T-helper 1 cell treated with Interleukin-12 subunit alpha and Interleukin-12 subunit beta and Interleukin-4 antibody, amounts not matched to agents 30 μg/mL and 1 μg/mL, for 36 hours (primary cell): Measurements from ENCODE around the gene VIM.

ENCODE experiments used
- H3K27ac Mint-ChIP-seq: one replicate; pipeline ENCODE4 v1.8.0; 2021; ENCODE audit warnings: mild to moderate bottlenecking, mixed read lengths
- H3K27me3 Mint-ChIP-seq: one replicate; pipeline ENCODE4 v1.8.0; 2021; ENCODE audit warnings: low read depth, mixed read lengths
- H3K36me3 Mint-ChIP-seq: one replicate; pipeline ENCODE4 v1.8.0; 2021; ENCODE audit warnings: low read depth, mixed read lengths
- H3K4me1 Mint-ChIP-seq: one replicate; pipeline ENCODE4 v1.8.0; 2021; ENCODE audit warnings: low read depth, mixed read lengths
- H3K4me3 Mint-ChIP-seq: one replicate; pipeline ENCODE4 v1.8.0; 2021; ENCODE audit warnings: mild to moderate bottlenecking, moderate library complexity, mixed read lengths
- H3K9me3 Mint-ChIP-seq: one replicate; pipeline ENCODE4 v1.8.0; 2021; ENCODE audit warnings: mixed read lengths

Gene VIM

DNA sequence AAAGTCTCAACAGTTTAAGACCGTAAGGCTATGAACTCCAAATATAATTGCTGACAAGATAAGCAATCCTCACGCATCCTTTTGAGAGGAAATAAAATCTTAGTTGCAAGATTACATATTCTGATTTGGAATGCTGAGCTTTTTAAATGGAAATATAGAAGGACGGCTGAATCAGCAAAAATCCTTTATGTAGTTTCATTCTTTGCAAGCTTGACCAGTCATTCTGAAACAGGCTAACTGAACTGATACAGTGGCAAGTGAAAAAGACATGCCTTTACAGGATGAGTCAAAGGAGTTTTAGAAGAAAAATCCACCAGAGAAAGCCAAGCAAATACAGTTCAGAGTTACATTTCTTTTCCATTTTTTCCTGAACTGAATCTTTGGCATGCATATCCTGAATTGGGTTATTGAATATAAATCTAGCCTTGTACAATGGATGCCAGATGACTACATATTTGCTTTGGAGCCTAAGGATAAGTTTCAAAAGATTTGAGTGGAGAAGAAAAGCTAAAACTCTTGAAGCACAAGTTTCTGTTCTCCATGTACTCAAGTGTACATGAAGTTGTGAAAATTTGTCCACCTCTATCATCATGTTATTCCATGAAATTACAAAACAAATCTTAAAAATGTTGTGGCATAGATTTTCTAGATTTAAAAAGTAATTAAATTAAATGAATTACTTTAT lies 4.4 kb downstream of the VIM start:
- H3K9me3 Mint-ChIP-seq: no peaks in the 10 kb centered on the region
- H3K27me3 Mint-ChIP-seq: no peaks in the 10 kb centered on the region
- peak overlapping the region; percentile 31 for H3K27ac Mint-ChIP-seq
- H3K4me3 Mint-ChIP-seq: peak overlapping the region; percentile 92
- H3K36me3 Mint-ChIP-seq: peaks cover 68% of the 10 kb centered on the region
- H3K4me1 Mint-ChIP-seq: peaks cover 46% of the 10 kb centered on the region

DNA sequence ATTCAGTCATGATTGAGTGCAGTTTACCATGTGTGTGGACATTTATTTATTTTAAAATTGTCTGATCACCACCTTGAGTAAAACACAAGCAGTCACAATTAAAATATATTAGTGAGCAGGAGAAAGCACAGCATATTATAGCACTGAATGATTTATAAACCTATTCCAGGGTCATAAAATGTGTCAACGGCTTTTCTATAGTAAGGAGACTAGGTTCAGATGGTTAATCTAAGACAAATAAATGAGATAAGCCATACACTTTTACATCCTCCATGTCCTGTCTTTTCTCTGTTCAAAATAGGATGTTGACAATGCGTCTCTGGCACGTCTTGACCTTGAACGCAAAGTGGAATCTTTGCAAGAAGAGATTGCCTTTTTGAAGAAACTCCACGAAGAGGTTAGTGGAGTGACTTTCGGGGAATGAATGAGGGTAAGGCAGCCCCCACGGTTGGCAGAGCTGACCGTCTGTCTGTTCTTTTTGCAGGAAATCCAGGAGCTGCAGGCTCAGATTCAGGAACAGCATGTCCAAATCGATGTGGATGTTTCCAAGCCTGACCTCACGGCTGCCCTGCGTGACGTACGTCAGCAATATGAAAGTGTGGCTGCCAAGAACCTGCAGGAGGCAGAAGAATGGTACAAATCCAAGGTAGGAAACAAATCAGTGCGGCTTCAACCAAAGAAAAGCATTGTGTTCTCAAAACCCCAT lies 5.4 kb downstream of the VIM start:
- Mint-ChIP-seq H3K4me3 (no peak overlapping the region), H3K4me1 (peaks cover 40% of the 10 kb centered on the region), H3K36me3 (peaks cover 68% of the 10 kb centered on the region), H3K9me3 (no peaks in the 10 kb centered on the region), H3K27me3 (no peaks in the 10 kb centered on the region), H3K27ac (no peak overlapping the region)

DNA sequence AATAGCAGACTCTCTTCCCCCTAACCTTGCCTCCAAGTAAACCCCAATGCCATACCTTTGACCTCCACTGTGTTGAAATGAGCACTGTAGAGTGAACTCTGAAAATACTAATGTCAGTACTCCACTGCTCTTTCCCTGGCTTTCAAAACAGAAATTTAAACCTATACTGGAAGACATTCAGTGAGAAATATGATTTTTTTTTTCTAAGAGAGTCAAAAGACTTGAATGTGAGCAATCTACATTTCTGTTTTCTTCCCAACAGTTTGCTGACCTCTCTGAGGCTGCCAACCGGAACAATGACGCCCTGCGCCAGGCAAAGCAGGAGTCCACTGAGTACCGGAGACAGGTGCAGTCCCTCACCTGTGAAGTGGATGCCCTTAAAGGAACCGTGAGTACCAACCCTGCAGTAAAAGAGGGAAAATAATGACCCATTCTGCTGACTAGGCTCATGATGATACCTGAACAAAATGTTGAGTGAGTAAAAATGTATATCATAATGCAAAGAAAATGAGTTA lies 6.4 kb downstream of the VIM start:
- H3K4me3 Mint-ChIP-seq: peak overlapping the region; percentile 49
- H3K4me1 Mint-ChIP-seq: peaks cover 40% of the 10 kb centered on the region
- peaks cover 74% of the 10 kb centered on the region for H3K36me3 Mint-ChIP-seq
- no peaks in the 10 kb centered on the region for H3K27me3 Mint-ChIP-seq
- no peaks in the 10 kb centered on the region for H3K9me3 Mint-ChIP-seq
- peak overlapping the region; percentile 60 for H3K27ac Mint-ChIP-seq

DNA sequence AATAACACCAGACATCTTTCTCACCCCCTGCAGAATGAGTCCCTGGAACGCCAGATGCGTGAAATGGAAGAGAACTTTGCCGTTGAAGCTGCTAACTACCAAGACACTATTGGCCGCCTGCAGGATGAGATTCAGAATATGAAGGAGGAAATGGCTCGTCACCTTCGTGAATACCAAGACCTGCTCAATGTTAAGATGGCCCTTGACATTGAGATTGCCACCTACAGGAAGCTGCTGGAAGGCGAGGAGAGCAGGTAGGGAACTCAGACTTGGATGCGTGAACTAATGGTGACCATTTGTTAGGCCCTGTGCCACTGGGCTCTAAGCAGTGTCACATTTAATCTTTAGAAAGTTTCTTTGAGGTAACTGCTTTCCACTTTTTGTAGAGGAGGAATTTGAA lies 7.1 kb downstream of the VIM start:
- peaks cover 40% of the 10 kb centered on the region for H3K4me1 Mint-ChIP-seq
- peak overlapping the region; percentile 26 for H3K27ac Mint-ChIP-seq

DNA sequence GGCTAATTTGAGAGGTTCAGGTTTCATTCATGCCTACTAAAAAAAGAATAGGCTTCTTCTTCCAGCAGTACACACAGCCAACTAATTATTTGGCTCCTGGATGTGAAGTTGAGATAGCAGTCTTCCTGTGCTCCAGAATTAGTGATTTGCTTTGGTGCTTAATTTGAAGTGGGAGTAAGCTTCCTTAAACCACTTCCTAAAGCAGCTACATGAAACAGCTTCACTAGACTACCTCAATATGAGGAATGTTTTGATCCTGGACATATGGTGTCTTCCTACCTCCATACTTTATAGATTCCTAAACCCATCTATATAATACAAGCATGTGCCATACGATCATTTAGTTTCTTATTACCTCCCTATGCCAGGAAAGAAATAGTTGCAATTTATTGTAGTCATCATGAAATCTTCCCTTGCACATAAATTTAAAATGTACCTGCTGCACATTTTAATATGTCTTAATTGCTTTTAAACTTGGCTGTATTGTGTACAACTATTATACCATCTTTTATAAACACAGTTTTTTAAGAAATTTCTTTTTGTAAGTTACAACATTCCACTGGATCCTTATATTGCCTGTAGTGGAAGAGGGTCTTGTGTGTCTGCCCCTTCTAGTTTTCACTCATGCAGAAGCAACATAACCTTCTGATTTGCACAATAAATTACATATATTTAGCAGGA lies 8.6 kb downstream of the VIM start:
- H3K27me3 Mint-ChIP-seq: no peaks in the 10 kb centered on the region
- no peak overlapping the region for H3K27ac Mint-ChIP-seq
- peaks cover 56% of the 10 kb centered on the region for H3K36me3 Mint-ChIP-seq
- H3K4me1 Mint-ChIP-seq: peaks cover 34% of the 10 kb centered on the region
- H3K4me3 Mint-ChIP-seq: no peak overlapping the region
- H3K9me3 Mint-ChIP-seq: no peaks in the 10 kb centered on the region

More for the DNA sequence above, 7.1 kb downstream of the VIM start:
- Mint-ChIP-seq H3K36me3 (peaks cover 69% of the 10 kb centered on the region), H3K9me3 (no peaks in the 10 kb centered on the region), H3K27me3 (no peaks in the 10 kb centered on the region), H3K4me3 (no peak overlapping the region)

DNA sequence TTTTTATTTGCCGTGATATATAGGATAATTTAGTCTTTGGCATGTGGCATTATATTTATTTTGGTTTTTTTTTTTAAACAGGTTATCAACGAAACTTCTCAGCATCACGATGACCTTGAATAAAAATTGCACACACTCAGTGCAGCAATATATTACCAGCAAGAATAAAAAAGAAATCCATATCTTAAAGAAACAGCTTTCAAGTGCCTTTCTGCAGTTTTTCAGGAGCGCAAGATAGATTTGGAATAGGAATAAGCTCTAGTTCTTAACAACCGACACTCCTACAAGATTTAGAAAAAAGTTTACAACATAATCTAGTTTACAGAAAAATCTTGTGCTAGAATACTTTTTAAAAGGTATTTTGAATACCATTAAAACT lies 9.1 kb downstream of the VIM start:
- Mint-ChIP-seq H3K4me3 (no peak overlapping the region), H3K27me3 (no peaks in the 10 kb centered on the region), H3K9me3 (no peaks in the 10 kb centered on the region), H3K4me1 (peaks cover 31% of the 10 kb centered on the region), H3K27ac (no peak overlapping the region), H3K36me3 (peaks cover 51% of the 10 kb centered on the region)

DNA sequence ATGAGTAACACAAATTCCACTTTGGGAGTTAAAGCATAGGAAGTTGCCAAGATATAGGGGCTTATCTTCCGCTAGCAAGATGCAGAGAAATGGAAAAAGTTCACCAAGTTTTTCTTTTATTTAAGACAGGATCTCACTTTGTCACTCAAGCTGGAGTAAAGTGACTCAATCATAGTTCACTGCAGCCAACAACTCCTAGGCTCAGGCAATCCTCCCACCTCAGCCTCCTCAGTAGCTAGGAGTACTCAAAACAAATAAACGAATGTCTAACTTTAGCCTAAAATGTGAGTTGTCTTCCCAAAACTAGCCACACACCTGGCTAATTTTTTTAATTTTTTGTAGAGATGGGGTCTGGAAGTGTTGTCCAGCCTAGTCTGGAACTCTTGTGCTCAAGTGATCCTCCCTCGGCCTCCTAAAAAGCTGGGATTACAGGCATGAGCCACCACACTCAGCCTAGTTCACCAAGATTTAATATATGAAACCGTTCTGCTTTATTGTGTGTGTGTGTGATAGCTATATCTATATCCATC lies 9.9 kb downstream of the VIM start:
- Mint-ChIP-seq H3K4me3 (no peak overlapping the region), H3K9me3 (no peaks in the 10 kb centered on the region), H3K27ac (no peak overlapping the region), H3K4me1 (peaks cover 25% of the 10 kb centered on the region), H3K36me3 (peaks cover 45% of the 10 kb centered on the region), H3K27me3 (no peaks in the 10 kb centered on the region)

DNA sequence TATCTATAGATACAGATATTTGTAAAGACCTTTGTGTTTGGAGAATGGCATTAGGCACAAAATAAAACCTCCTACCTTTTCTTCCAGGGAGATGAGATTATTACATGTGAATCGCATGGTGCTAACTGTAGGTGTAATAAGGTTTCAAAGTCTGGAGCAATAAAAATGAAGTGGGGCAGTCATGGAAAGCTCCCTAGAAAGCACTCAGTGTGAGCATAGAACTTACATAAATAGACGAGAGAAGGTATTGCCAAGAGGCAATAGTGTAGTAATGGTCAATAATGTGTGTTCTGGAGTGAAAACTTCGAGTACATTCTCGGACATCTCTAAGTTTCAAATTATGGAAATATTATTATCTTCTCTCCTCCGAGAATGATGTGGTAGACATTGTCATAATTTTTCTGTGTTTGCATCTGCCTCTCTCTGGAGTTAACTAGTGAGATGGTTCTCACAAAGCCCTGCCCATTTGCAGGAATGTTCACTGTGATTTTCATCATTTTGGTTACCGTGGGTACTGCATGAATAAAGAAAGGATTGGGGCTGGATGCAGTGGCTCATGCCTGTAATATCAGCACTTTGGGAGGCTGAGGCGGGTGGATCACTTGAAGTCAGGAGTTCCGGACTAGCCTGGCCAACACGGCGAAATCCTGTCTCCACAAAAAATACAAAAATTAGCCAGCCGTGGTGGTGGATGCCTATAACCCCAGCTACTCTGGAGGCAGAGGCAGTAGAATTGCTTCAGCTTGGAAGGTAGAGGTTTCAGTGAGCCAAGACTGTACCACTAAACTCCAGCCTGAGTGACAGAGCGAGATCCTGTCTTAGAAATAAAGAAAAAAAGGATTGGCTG lies 10.6 kb downstream of the VIM start:
- Mint-ChIP-seq H3K4me1 (peaks cover 22% of the 10 kb centered on the region), H3K9me3 (no peaks in the 10 kb centered on the region), H3K4me3 (no peak overlapping the region), H3K36me3 (peaks cover 41% of the 10 kb centered on the region), H3K27ac (no peak overlapping the region), H3K27me3 (no peaks in the 10 kb centered on the region)

DNA sequence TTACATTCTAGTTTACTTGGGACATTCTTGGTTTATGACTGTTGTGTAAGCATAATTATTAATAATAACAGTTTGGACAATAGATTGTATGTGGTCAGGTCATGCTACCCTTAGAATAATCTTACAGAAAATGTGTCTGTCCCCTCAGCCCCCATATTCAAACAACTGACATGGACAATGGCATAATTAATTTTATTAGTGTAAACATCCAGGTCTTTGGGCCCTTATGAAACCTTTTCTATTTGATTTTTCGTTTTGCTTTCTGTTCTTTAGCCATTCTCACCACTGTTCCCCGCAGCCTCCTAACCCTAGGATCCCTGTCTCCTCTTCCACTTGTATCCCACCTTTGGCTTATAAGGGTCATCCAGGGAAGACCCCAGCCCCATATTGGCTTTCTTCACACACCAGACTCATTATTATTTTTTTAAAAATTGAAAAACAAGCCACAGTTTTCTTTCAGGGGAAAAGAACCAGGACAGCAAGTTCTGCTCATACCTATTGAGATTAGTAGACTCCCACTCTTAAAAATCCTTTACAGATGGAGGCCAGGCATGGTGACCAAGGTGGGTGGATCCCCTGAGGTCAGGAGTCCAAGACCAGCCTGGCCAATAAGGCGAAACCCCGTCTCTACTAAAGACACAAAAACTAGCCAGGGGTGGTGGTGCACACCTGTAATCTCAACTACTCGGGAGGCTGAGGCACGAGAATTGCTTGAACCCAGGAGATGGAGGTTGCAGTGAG lies 11.5 kb downstream of the VIM start:
- Mint-ChIP-seq H3K9me3 (no peaks in the 10 kb centered on the region), H3K27me3 (no peaks in the 10 kb centered on the region), H3K4me3 (no peak overlapping the region), H3K4me1 (peaks cover 17% of the 10 kb centered on the region), H3K36me3 (peaks cover 34% of the 10 kb centered on the region), H3K27ac (no peak overlapping the region)

DNA sequence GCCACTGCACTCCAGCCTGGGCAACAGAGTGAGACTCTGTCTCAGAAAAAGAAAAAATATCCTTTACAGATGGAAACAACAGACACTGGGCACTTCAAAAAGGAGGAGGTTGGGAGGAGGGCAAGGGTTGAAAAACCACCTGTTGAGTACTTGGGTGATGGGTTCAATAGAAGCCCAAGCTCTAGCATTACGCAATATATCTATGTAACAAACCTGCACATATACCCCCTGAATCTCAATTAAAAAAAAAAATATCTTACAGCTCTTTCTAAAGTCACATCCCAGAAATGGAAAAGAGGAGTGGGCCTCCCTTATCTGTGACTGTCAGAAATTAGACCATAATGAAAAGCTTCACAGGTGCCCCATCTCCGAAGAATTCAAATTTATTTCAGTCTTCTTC lies 12.1 kb downstream of the VIM start:
- H3K27ac Mint-ChIP-seq: no peak overlapping the region
- no peaks in the 10 kb centered on the region for H3K27me3 Mint-ChIP-seq
- H3K4me1 Mint-ChIP-seq: peaks cover 13% of the 10 kb centered on the region
- no peaks in the 10 kb centered on the region for H3K9me3 Mint-ChIP-seq
- peaks cover 28% of the 10 kb centered on the region for H3K36me3 Mint-ChIP-seq
- H3K4me3 Mint-ChIP-seq: no peak overlapping the region

DNA sequence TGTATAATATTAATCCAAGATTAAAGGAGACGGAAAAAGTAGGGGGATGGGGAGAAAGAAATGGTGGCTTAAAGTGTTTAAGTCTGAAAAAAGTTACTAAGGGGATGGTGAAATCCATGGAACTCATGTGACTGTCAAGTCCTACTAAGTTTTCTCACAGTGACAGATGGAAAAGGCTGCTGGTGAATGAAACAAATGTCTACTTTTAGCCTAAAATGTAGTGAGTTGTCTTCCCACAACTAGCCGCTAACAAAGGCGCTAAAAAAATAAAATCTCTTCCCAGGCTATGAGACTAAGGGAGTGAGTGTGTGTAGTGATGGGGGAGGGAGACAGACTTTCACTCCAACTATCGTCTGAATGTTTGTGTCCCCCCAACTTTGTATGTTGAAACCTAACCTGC lies 12.6 kb downstream of the VIM start:
- H3K4me1 Mint-ChIP-seq: peaks cover 10% of the 10 kb centered on the region
- no peak overlapping the region for H3K4me3 Mint-ChIP-seq
- no peaks in the 10 kb centered on the region for H3K27me3 Mint-ChIP-seq
- H3K27ac Mint-ChIP-seq: no peak overlapping the region
- peaks cover 23% of the 10 kb centered on the region for H3K36me3 Mint-ChIP-seq
- no peaks in the 10 kb centered on the region for H3K9me3 Mint-ChIP-seq

DNA sequence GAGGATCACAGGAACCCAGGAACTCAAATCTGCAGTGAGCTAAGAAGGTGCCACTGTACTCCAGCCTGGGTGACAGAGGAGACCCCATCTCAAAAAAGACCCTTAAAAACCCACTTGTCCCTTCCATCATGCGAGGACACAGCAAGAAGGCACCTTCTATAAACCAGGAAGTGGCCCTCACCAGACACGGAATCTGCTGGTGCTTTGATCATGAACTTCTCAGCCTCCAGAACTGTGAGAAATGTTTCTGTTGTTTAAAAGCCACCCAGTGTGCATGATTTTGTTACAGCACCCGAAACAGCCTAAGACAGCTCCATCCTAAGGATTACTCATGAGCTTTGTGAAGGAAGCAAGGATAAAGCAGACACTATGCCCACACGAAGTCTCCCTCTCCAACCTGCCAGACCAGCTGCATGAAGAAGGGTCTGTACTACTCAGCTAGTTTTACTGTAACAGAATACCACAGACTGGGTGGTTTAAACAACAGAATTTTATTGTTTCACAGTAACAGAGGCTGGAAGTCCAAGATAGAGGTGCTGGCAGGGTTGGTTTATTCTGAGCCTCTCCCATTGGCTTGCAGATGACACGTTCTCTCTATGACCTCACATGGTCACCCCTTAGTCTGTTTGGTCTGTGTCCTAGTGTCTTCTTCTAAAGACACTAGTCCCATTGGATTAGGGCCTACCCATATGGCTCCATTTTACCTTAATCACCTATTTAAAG lies 13.7 kb downstream of the VIM start:
- Mint-ChIP-seq H3K9me3 (peaks cover 5% of the 10 kb centered on the region), H3K4me1 (peaks cover 4% of the 10 kb centered on the region), H3K36me3 (peaks cover 17% of the 10 kb centered on the region), H3K27ac (no peak overlapping the region), H3K27me3 (peaks cover 6% of the 10 kb centered on the region), H3K4me3 (no peak overlapping the region)

DNA sequence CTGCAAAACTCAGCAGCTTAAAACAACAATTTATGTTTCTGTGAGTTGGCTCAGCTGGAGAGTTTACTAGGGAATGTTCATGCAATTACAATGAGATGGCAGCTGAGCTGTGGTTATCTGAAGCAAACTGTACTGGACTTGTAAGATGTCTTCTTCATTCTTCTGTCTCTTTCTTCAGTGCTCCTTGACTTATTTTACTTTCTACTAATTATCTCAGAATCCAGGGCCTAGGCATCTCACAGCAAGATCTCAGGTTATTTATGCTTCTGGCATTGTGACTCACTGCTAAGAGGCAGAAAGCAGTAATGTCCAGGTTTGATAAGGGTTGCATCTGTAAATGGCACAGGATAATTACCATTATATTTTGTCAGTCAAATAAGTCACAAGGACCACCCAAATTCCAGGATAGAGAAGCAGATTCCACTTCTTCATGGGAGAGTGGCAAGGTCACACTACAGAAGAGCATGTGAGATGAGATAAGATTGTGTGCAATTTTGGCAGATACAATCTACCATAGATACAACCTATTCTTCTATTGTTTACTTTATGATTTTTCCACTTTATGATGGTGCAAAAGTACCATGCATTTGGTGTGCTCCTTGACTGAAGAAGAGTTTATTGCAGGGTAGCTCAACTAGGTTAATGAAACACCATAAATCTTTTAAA lies 16.8 kb downstream of the VIM start:
- Mint-ChIP-seq H3K27me3 (peaks cover 6% of the 10 kb centered on the region), H3K36me3 (peaks cover 9% of the 10 kb centered on the region), H3K9me3 (peaks cover 5% of the 10 kb centered on the region), H3K4me3 (no peak overlapping the region), H3K4me1 (peaks cover 4% of the 10 kb centered on the region), H3K27ac (no peak overlapping the region)
